Stimulated activated naive CD8-positive, alpha-beta T cell treated with anti-CD3 and anti-CD28 coated beads, Interleukin-15, Interleukin-2, amounts not matched to agents 100 U/mL and 50 U/mL, for 24 hours (primary cell): Measurements from ENCODE around the gene TGFBR2.

ENCODE experiments used
- ATAC-seq: fragments of 150-1000 bp; cut with Tn5 transposase; one replicate; pipeline ENCODE4 v1.10.0; 2021
- DNase-seq: peaks from one replicate; pipeline ENCODE4 v3.0.0; 2021

The TGFBR2 gene

GRCh38 chr3:30675006-30675405, 68.6 kb downstream of the TGFBR2 start:
- DNase-seq: no peak
- ATAC-seq: no peak

GRCh38 chr3:30675774-30676173, 69.4 kb downstream of the TGFBR2 start:
- ATAC-seq: no peak
- DNase-seq: no peak

- no peak for ATAC-seq
Measured at GRCh38 chr3:30676424-30677346, 70.3 kb downstream of the TGFBR2 start.

GRCh38 chr3:30677347-30677685, 70.9 kb downstream of the TGFBR2 start:
- ATAC-seq (no peak), DNase-seq (no peak)

More at GRCh38 chr3:30676424-30677346, 70.3 kb downstream of the TGFBR2 start:
- DNase-seq: no peak

- DNase-seq (no peak), ATAC-seq (no peak)
Measured at GRCh38 chr3:30679045-30679444, 72.6 kb downstream of the TGFBR2 start.

GRCh38 chr3:30680789-30681648, 74.6 kb downstream of the TGFBR2 start:
- ATAC-seq (no peak), DNase-seq (no peak)

- no peak for DNase-seq
- ATAC-seq: peak; percentile 24
Measured at GRCh38 chr3:30681649-30682211, 75.3 kb downstream of the TGFBR2 start.

- peak; percentile 45 for DNase-seq
- ATAC-seq: peak; percentile 85
Measured at GRCh38 chr3:30682434-30683155, 76.2 kb downstream of the TGFBR2 start.

GRCh38 chr3:30683769-30684168, 77.4 kb downstream of the TGFBR2 start:
- DNase-seq: no peak
- ATAC-seq: no peak

GRCh38 chr3:30684356-30684755, 78.0 kb downstream of the TGFBR2 start:
- no peak for ATAC-seq
- no peak for DNase-seq

- DNase-seq (no peak), ATAC-seq (no peak)
Measured at GRCh38 chr3:30685267-30685667, 78.9 kb downstream of the TGFBR2 start.

- ATAC-seq (no peak), DNase-seq (no peak)
Measured at GRCh38 chr3:30686176-30686575, 79.8 kb downstream of the TGFBR2 start.

- ATAC-seq: no peak
- no peak for DNase-seq
Measured at GRCh38 chr3:30686799-30687198, 80.4 kb downstream of the TGFBR2 start.

- no peak for DNase-seq
- ATAC-seq: no peak
Measured at GRCh38 chr3:30687930-30688570, 81.6 kb downstream of the TGFBR2 start.

GRCh38 chr3:30688776-30689641, 82.6 kb downstream of the TGFBR2 start:
- DNase-seq: no peak

GRCh38 chr3:30690199-30690598, 83.8 kb downstream of the TGFBR2 start:
- ATAC-seq (no peak), DNase-seq (no peak)

More at GRCh38 chr3:30688776-30689641, 82.6 kb downstream of the TGFBR2 start:
- ATAC-seq: peak; percentile 63

GRCh38 chr3:30691249-30691880, 85.0 kb downstream of the TGFBR2 start:
- DNase-seq (no peak), ATAC-seq (no peak)

GRCh38 chr3:30691944-30692343, 85.5 kb downstream of the TGFBR2 start:
- ATAC-seq (no peak), DNase-seq (no peak)

GRCh38 chr3:30692498-30693130, 86.2 kb downstream of the TGFBR2 start:
- ATAC-seq: no peak
- no peak for DNase-seq
